Measurements from ENCODE around the gene ZMYM4.

Gene ZMYM4

GRCh38 chr1:35377555-35377954 is 109.0 kb downstream of the ZMYM4 start:
- no peak for TF ChIP-seq TAF1 (IDR thresholded peaks at IDR 0.05; ENCODE audit: borderline replicate concordance, insufficient read depth, low read length)
- TF ChIP-seq FOXP2 (optimal IDR thresholded peaks at IDR 0.05; ENCODE audit: borderline replicate concordance, extremely low read depth, extremely low read length, insufficient read depth): no peak
- TF ChIP-seq SIN3A (IDR thresholded peaks at IDR 0.05; ENCODE audit: borderline replicate concordance, insufficient read depth, low read length): no peak
- no peak for TF ChIP-seq REST (IDR thresholded peaks at IDR 0.05; ENCODE audit: insufficient read depth in 1 of 2, low read depth in 2 of 2, low read length in 2 of 2)
- TF ChIP-seq POLR2AphosphoS5 (IDR thresholded peaks at IDR 0.05; ENCODE audit: low read depth, low read length): no peak

DNA sequence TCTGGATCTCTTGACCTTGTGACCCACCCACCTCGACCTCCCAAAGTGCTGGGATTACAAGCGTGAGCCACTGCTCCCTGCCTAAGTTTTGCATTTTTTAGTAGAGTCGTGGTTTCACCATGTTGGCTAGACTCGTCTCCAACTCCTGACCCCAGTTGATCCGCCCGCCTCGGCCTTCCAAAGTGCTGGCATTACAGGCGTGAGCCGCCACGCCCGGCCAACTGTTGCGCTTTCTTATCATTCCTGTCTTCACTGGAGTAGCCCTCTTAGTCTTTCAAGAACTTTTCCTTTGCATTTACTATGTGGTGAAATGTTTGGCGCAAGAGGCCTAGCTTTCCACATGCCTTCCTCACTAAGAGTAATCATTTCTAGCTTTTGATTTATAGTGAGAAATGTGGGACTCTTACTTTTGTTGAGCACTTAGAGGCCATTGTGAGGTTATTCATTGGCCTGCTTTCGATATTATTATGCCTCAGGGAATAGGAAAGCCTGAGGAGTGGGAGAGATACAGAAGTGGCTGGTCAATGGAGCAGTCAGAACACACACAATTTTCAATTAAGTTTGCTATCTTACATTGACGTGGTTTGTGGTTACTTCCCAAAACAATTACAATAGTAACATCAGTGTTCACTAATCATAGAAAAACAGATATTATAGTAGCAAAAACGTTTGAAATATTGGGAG is 111.0 kb downstream of the ZMYM4 start:
- no peak for TF ChIP-seq SIN3A (IDR thresholded peaks at IDR 0.05; ENCODE audit: borderline replicate concordance, insufficient read depth, low read length)
- TF ChIP-seq TAF1 (IDR thresholded peaks at IDR 0.05; ENCODE audit: borderline replicate concordance, insufficient read depth, low read length): no peak
- TF ChIP-seq POLR2AphosphoS5 (IDR thresholded peaks at IDR 0.05; ENCODE audit: low read depth, low read length): no peak
- no peak for TF ChIP-seq FOXP2 (optimal IDR thresholded peaks at IDR 0.05; ENCODE audit: borderline replicate concordance, extremely low read depth, extremely low read length, insufficient read depth)
- TF ChIP-seq REST (IDR thresholded peaks at IDR 0.05; ENCODE audit: insufficient read depth in 1 of 2, low read depth in 2 of 2, low read length in 2 of 2): no peak

DNA sequence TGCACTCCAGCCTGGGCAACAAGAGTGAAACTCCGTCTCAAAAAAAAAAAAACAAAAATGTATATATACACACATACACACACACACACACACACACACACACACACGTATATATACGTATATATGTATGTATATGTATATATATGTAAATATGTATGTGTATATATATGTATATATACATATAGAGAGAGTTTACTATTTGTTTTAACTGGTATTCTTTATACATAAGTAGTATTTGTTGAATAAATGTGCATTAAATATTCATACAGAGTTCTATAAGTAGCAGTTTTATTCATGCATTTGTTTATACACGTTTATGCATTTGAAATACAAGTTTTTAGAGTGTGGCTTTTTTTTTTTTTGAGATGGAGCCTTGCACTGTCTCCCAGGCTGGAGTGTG is 113.6 kb downstream of the ZMYM4 start:
- TF ChIP-seq TAF1 (IDR thresholded peaks at IDR 0.05; ENCODE audit: borderline replicate concordance, insufficient read depth, low read length) (no peak), FOXP2 (optimal IDR thresholded peaks at IDR 0.05; ENCODE audit: borderline replicate concordance, extremely low read depth, extremely low read length, insufficient read depth) (no peak), POLR2AphosphoS5 (IDR thresholded peaks at IDR 0.05; ENCODE audit: low read depth, low read length) (no peak)

DNA sequence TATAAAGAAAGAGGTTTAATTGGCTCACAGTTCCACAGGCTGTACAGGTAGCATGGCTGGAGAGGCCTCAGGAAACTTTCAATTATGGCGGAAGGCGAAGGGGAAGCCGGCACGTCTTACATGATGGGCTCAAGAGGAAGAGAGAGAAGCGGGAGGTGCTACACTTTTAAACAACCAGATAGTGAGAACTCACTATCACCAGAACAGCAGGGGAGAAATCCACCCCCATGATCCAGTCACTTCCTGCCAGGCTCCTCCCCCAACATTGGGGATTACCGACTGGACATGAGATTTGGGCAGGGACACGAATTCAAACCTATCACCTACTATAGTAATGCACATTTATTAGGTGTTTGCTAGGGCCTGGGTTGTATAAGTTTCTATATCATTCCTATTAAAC is 117.8 kb downstream of the ZMYM4 start:
- TF ChIP-seq TAF1 (IDR thresholded peaks at IDR 0.05; ENCODE audit: borderline replicate concordance, insufficient read depth, low read length) (no peak), FOXP2 (optimal IDR thresholded peaks at IDR 0.05; ENCODE audit: borderline replicate concordance, extremely low read depth, extremely low read length, insufficient read depth) (no peak), POLR2AphosphoS5 (IDR thresholded peaks at IDR 0.05; ENCODE audit: low read depth, low read length) (no peak), SIN3A (IDR thresholded peaks at IDR 0.05; ENCODE audit: borderline replicate concordance, insufficient read depth, low read length) (no peak), REST (IDR thresholded peaks at IDR 0.05; ENCODE audit: insufficient read depth in 1 of 2, low read depth in 2 of 2, low read length in 2 of 2) (no peak)

DNA sequence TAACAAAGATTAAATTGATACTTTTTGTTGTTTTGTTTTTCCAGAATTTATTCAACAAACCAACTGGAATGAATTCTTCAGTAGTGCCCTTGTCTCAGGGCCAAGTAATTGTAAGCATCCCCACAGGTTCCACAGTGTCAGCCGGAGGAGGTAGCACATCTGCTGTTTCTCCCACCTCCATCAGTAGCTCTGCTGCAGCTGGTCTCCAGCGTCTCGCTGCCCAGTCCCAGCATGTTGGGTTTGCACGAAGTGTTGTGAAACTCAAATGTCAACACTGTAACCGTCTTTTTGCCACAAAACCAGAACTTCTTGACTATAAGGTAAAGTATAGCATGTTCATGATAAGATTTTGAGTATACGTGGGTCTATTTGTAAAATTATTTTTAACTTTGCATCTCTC is 118.5 kb downstream of the ZMYM4 start:
- TF ChIP-seq TAF1 (IDR thresholded peaks at IDR 0.05; ENCODE audit: borderline replicate concordance, insufficient read depth, low read length) (no peak), SIN3A (IDR thresholded peaks at IDR 0.05; ENCODE audit: borderline replicate concordance, insufficient read depth, low read length) (no peak), POLR2AphosphoS5 (IDR thresholded peaks at IDR 0.05; ENCODE audit: low read depth, low read length) (no peak), FOXP2 (optimal IDR thresholded peaks at IDR 0.05; ENCODE audit: borderline replicate concordance, extremely low read depth, extremely low read length, insufficient read depth) (no peak), REST (IDR thresholded peaks at IDR 0.05; ENCODE audit: insufficient read depth in 1 of 2, low read depth in 2 of 2, low read length in 2 of 2) (no peak)
